ENCODE results near the gene ANO1. TPM values are rescaled to one million over a fixed set of nuclear protein-coding genes. Genes with fewer than 3 reads are reported as not detected.
A peak's percentile ranks its signal among the peaks of the same experiment; 100 is the strongest.
"Not testable (repeated sequence)": the region's sequence is repeated elsewhere in the genome, so short reads cannot be mapped to it uniquely, and the experiment has no call there.

Gene ANO1
- 36.7 TPM for total RNA-seq

DNA sequence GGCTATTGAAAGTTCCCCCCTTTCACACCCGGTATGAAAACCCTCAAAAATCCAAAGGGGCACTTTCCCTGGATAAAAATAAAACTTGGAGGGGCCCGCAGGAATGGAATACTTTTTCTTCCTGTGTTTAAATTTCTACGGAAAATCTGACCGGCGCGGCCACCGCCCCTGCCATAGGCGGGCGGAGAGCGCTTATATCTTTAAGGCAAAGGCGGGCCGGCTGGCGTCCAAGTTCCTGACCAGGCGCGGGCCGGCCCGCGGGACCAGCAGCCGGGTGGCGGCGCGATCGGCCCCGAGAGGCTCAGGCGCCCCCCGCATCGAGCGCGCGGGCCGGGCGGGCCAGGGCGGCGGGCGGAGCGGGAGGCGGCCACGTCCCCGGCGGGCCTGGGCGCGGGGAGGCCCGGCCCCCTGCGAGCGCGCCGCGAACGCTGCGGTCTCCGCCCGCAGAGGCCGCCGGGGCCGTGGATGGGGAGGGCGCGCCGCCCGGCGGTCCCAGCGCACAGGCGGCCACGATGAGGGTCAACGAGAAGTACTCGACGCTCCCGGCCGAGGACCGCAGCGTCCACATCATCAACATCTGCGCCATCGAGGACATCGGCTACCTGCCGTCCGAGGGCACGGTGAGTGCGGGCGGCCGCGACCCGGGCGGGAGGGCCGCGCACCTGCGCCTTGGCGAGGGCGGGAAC lies at the start of gene ANO1:
Gene ANO1, plus strand, starts transcription at position 223 of the 686 bp plus-strand sequence. Its CDS starts 290 bp downstream, at position 513.
- peak; percentile 38 for DNase-seq

DNA sequence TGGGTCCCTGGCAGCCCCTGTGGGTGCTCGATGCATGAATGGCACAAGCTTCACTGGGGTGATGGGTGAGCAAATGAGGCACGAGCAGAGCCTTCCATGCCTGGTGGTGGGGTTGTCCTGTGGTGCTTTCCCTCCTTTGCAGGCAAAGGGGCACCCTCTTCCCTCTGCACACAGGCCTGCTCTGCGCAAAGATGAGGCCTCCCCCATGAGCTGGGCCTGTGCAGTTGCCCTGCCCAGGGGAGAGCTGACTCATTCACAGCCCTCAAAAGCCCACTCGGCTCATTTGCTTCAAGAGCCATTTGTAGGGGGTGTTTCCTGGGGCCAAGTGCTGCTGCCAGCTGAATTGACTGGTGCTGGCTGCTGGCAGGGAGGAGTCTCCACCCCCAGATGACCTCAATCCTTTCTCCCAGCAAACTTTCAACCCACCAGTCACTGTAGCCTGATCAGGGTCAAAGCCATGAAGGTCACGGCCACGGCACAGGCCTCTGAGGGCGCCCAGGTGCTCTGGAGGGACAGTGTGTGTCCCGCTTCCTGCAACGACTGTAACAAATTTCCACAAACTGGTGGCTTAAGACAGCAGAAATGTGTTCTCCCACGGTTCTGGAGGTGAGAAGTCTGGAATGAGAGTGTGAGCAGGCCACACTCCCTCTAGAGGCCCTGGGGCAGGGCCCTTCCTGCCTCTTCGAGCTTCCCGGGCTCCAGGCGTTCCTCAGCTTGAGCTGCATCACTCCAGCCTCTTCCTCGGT lies 48.8 kb upstream of the ANO1 start:
- DNase-seq, result no peak

DNA sequence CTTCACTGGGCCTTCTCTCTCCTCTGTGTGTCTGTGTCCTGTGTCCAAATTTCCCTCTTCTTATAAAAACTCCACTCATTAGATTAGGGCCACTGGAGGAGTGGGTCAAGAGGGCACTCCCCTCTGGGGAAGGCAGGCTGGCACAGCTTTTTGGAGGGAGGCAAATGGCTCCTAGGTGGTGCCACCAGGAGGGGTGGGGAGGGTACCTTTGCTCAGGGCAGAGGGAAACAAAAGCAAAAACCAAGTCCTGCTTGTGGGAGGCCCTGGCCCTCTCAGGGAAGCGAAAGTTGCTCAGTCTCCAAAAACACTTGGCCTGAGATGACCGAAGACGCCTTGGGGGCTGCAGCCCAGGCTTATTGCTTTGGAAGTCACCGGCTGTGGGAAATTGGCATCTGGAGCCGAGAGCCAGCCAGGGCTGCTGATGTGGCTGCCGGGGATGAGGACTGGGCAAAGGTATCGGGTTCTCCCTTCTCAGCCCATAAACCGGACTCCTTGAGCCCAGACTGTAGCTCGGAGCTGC lies 48.2 kb upstream of the ANO1 start:
- no peak for DNase-seq

DNA sequence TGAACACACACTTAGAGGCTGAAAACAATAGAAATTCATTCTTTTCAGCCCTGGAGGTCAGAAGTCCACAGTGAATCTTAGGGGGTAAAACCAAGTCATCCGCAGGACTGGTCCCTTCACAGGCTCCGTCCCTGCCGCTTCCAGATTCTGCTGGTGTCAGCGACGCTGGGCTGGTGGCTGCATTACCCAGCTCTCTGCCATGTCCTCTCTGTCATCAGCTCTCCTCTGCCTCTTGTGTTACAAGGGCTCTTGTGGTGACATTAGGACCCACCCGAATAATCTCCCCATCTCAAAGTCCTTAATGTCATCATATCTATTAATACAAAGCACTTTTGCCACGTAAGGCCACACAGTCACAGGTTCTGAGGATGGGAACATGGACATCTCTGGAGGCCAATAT lies 47.7 kb upstream of the ANO1 start:
- no peak for DNase-seq

DNA sequence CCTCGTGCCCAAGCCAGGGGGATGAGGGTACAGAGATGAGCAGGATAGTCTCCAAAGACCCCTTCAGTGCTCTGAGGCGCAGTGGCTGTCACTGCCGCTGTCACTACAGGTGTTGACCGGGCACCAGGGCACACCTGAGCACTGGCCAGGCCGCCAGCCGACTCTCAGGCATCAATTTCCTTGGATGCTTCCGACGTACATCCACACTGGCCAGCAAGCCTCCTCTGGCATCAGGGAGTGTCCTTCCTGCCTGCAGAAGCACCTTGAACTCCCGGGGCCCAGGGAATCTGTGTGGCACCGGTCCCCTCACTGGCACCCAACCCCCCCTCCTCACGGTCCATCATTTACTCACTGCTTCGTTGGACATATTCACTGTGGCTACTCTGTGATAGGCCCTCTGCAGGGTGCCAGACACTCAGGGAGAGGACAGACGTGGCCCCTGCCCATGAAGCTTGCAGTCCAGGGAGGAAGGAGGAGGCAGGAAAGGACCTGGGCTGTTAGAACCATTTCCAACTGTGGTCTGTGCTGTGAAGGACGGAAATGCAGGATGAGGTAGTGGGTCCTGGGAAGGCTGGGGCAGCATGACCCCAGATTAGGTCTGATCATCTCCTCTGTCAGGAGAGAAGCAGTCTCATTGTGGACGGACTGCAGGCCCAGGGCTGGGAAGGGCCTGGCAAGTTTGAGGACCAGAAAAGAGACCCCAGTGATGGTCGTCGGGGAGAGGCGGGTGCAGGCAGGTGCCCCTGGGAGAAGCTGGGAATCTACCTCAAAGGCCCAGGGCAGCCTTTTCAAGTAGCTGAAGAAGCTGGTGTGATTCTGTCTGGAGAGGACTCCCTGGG lies 46.3 kb upstream of the ANO1 start:
- DNase-seq, result no peak

DNA sequence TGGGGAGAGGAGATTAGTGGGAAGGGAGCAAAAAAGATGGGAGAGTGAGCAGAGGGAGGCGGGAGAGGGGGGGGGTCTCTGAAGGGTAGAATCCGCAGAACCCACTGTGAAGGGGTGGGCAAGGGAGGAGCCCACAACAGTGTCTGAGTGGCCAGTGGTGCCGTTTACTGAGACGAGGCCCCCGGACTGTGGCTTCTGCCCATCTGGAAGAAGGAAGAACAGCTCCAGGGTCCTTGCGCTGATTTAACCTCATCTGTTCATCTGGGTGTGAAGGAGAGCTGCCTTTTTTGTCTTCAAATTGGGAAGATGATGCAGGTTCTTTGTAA lies 45.7 kb upstream of the ANO1 start:
- DNase-seq, result no peak

DNA sequence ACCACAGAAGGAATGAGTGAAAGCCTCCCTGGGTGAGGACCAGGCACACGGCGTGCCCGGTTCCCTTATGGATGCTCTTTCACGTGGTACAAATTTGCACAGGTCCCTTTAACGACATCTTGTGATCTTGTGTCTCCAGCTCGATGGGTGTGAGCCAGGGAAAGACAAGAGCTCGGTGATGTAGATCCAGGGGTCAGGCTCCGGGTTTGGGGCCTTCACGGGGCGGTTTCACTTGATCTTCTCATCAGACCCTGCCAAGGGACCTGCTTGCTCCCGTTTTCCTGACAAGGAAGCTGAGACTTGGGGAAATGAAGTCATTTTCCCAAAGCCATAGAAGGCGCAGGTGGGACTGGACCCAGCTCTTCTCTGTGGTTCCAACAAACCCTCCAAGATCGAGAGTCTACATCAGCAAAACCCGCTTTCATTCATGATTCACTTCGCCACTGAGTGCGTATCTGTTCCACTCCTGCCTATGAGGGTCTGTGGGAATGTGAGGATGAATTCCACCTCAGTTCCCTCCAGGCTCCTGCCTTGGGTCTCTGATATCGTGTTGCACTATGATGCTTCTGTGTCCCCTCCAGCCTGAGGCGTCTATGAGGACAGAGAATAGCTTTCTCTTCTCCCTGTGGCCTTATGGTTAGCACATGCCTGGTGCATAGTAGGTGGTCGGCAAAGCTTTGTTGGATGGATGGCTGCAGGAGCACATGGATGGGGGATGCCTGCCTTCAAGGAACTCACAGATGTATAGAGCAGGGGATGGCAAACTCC lies 45.0 kb upstream of the ANO1 start:
- DNase-seq, result no peak

DNA sequence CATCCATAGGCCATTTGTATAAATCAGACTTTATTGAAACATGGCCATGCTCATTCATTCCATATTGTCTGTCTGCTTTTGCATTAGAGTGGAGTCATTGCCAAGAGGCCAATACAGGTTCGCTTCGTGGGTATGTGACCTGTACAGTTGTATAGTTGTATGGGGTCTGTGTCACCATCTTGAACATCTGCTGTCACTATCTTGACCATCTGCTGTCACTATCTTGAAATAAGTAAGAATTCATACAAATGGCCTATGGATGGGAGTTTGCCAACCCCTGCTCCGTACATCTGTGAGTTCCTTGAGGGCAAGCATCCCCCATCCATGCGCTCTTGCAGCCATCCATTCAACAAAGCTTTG lies 44.4 kb upstream of the ANO1 start:
- DNase-seq, result no peak

DNA sequence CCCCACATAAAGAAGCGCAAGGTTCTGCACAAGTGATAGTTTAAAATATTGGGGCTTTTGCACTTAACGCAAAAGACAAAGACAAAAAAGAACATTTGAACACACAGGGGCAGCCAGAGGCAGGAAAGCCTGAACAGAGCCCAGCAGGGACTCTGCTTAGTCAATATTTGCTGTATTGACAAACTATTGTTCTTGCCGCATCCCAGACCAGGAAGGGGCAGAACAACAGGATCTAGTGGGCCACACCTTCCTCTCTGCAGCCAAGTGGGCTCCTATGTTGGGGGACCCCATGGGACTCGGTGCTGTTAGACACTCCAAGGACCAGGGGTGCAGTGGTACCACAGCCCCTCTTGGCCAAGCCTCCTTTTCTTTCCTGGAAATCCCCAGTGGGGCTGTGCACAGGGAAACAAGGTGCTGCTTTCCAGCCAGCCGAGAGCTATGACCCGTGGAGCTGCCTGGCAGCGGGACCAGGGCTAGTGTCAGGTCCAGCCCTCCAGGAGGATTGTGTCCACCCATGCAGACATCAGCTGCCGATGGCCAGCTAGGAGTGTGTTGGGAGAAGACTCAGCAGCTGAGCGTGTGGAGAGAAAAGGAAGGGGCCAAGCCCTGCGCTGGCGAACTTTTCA lies 43.3 kb upstream of the ANO1 start:
- no peak for DNase-seq

DNA sequence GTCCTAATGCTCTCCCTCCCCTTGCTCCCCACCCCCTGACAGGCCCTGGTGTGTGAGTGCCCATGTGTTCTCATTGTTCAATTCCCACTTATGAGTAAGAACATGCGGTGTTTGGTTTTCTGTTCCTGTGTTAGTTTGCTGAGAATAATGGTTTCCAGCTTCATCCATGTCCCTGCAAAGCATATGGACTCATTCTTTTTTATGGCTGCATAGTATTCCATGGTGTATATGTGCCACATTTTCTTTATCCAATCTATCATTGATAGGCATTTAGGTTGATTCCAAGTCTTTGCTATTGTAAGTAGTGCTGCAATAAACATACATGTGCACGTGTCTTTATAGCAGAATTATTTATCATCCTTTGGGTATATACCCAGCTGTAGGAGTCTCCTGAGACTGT lies 42.5 kb upstream of the ANO1 start:
- DNase-seq, result not testable (repeated sequence)

DNA sequence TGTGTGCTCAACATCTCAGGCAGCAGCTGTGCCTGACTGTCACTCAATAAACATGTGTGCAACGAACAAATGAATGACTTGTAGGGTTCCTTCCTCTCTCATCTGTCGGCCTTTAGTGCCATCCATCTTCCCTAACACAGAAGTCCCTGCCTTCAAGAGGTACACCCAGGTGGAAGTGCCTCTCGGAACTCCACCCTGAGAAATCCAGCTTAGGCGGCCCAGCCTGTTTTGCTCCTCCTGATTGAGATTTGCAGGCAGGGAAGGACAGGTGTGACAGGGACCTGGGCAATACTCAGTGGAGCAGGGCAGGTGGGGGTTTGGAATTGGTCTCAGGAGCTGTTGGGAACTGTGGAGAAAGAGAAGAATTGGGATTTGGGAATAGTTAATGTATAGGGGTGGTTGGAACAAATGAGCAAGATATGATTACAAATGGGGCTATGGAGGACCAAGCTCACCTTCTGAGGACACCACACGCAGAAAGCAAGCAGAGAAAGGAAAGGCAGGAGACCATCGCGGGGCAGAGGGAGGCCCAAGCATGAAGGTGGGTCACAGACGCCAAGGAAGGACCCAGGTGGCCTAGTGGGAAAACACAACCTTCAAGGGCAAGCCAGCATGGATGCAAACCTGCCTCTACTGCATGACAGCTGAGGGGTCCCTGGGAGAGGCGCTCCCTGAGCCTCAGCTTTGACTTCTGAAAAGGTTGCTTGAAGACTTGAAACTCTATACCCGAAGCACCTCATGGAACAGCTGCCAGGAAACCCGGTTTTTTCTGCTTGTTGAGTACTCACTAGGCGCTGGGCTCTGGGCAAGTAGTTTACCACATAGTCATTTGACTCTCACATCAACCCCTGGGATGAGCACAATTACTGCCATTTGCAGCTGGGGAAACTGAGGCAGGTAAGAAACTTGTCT lies 40.9 kb upstream of the ANO1 start:
- no peak for DNase-seq

DNA sequence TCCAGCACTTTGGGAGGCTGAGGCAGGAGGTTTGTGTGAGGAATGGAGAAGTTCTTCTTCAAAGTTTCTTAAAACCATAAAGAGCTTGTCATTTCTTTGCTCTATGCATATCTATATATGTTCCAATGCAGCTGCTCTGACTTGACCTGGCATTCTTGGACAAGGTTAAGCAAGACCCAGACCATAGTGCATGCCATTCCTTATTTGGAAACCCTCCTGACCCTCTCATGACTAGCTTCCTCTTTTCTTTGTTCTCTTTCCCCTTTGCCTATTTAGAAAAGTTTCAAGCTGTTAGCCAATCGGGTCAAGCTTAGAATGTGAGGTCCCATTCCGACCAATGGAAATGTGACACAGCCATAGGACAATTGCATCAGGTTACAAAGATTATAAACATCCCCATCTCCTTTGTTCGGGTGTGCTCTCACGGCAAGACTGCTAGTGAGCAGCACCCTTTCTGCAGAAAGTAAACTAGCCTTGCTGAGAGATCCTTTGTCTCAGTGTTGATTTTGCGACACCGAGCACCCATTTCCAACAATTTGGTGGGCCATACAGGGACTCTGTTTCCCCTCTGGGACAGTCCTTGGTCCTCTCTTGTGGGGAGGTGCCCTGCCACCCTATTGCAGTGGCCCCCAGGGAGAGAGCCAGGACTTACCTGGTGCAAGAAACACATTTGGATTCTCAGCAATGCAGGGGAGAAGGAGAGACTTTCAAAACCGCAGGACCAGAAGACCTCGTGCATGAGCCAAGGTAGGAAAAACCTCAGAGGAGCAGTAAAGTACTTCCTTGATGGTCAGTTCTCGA lies 39.9 kb upstream of the ANO1 start:
- no peak for DNase-seq

DNA sequence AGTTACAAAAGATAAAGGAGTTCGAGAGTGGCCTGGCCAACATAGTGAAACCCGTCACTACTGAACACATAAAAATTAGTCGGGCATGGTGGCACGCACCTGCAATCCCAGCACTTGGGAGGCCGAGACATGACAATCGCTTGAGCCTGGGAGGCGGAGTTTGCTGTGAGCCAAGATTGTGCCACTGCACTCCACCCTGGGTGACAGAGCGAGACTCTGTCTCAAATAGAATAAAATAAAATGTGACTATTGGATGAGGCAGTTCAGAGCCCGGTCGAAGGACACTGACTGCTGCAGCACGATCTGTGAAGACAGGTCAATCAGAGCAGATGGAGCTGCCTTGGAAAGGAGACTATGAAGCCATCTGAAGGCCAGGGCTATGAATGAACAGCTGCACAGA lies 37.7 kb upstream of the ANO1 start:
- DNase-seq, result no peak

DNA sequence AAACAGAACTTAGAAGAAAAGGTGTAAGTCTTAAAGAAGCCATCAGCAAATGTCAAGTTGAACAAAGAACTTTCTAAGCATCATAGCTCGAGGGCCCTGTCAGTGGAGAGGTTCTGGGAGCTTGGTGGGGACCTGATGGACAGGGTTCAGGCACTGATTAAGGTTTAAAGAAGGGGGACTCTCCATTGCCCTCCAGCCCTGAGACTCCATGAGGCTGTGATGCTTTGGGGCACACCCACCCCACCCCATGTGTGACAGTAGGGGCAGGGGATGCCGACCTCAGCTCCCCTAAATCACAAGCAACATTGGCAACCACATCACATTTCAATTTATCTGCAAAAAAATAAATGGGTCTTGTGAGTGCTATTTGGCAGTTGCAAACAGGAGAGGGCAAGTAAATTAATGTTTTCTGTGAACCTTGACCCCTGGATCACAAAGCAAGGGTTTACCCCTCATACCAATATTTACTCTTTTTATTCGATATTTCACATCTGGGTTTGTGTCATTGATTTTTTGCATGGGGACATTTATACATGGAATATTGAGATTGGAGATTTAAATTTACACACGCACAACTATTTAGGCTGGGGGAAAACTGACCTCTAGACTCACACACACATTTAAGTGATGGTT lies 37.1 kb upstream of the ANO1 start:
- DNase-seq, result no peak

DNA sequence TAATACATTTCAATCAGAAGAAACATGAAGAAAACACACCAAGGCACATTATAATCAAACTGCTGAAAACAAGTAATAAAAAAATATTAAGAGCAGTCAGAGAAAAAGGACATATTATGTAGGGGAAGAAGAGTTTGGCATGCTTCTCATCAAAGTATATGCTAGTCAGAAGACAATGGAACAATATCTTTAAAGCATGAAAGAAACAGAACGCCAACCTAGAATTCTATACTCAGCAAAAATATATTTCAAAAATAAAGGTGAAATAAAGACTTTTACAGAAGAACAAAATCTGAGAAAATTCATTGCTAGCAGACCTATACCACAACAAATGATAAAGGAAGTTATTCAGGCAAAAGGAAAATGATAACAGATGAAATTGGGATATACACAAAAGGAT lies 34.6 kb upstream of the ANO1 start:
- no peak for DNase-seq

DNA sequence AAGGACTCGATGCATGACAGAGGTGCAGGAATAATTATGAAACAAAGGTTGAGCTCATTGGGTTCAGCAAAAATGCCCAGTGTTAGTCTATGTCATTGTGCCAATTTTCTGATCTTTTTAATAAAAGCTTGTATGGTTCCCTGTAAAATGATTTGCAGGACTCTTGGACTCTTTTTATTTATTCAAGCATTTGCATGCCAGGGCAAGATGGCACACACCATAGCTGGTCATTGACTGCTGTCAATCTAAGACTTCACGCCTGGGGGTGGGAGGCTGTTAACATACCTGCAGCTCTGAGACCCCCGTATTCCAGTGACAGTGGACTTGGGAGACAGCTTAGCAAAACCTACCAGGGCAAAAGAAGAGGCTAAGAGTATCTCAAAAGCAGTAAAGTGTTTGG lies 32.0 kb upstream of the ANO1 start:
- DNase-seq, result no peak

DNA sequence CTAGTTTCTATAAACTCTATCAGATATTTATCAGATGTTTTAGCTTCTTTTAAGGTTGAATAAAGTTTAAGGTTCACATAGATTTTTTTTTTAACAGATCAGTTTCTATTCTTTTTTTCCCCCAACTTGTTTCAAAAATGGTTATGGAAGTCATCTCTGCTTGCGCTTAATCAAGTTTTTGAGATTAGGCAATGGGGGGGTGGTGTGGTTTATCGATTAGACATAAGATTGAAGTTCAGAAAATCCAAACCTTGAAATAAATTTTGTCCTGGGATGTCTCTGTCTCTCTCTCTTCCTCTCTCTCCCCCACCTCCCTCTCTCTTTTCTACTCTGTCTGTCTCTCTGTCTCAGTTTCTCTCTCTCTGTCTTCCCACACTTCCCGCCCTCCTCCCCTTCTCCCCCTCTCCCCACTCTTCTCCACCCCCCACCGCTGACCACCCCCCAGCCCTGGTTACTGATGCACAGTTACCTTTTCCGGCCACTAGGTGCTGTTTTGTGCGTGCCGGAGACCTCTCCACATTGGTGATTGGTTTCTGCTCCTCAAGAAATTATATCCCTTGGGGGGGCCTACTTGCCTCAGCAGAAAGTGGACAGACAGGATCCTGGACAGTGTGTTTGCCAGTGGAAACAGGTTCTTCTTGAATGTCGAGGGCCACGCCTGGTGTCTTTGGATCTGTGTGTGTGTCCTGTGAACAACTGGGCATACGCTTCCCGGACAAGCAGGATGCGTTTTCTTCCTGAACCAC lies 29.7 kb upstream of the ANO1 start:
- no peak for DNase-seq

DNA sequence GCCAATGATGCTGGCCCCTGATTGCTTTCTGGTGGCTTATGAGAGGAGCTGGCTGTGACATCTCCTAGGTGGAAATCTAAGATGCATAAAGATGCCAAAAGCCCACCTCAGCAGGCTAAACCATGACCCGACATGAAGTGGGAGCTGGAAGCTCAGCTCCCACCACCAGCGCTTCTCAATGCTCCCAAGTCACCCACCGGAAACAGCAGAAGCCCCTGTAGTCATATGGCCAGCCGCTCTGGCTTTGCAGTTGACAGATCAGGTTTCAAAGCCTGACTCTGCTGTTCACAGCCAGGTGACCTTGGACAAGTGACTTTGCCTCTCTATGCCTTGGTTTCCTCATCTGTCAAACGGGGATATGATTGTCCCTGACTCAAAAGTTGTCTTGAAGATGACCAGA lies 29.1 kb upstream of the ANO1 start:
- no peak for DNase-seq

DNA sequence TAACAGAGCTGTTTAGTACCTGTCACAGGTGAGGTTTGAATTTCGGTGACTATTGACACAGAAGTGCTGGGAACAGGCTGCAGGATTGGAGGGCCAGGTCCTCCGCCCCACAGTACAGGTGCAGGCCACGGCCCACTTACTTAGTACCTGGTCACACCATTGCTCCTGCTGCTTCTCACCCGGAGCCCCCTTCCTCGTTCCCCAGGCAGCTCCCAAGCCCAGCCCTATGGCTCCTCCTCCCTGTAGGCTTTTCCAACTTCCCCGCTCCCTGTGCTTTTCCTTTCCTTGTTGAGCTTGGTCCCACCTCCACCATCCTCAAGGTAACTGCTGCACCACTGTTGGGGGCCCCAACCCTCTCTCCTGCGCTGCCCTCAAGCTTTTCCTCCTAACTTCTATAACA lies 27.9 kb upstream of the ANO1 start:
- DNase-seq, result no peak
